SU-DHL-6 (cell line): ENCODE results near the gene CYB5B.

Experiments
- EZH2phosphoT487 ChIP-seq: fragments of 200-600 bp; sonication (generic), shearing (Covaris generic); conservative IDR thresholded peaks from 2 replicates; pipeline ENCODE4 v1.6.1; 2018; ENCODE audit warnings: mild to moderate bottlenecking, antibody characterized with exemption, low read length, moderate library complexity, mixed read lengths
- TF ChIP-seq, protein P1 (sequence below): fragments of 200-600 bp; sonication (generic); IDR thresholded peaks from one replicate; pipeline ENCODE4 v1.5.1; 2017; ENCODE audit warnings: antibody characterized with exemption, mild to moderate bottlenecking, low read length, moderate library complexity; ENCODE audit not compliant: insufficient read depth, poor library complexity, severe bottlenecking

DNA sequence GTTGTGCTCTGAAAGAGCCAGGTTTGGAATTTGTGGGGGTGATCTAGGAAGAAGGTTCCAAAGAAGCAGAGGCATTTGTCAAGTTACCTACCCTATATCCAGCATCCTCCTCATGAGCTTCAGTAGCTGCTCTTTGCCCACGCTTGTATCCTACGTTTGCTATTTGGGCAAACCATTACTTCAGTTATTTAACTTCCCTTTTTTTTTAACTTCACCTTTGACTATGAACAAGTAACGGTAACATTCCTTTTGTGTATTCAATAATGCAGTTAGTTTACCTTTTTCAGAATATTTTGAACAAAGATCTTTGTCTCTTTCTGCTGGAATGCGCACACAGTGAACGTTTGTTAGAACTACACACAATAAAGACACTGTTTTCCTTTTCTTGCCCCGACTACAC is 41.5 kb downstream of the CYB5B start:
- TF ChIP-seq, protein P1, sequence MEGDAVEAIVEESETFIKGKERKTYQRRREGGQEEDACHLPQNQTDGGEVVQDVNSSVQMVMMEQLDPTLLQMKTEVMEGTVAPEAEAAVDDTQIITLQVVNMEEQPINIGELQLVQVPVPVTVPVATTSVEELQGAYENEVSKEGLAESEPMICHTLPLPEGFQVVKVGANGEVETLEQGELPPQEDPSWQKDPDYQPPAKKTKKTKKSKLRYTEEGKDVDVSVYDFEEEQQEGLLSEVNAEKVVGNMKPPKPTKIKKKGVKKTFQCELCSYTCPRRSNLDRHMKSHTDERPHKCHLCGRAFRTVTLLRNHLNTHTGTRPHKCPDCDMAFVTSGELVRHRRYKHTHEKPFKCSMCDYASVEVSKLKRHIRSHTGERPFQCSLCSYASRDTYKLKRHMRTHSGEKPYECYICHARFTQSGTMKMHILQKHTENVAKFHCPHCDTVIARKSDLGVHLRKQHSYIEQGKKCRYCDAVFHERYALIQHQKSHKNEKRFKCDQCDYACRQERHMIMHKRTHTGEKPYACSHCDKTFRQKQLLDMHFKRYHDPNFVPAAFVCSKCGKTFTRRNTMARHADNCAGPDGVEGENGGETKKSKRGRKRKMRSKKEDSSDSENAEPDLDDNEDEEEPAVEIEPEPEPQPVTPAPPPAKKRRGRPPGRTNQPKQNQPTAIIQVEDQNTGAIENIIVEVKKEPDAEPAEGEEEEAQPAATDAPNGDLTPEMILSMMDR = no peak
- TF ChIP-seq EZH2phosphoT487 = no peak
